HG03064 (cell line): ENCODE results near the gene PEX11A.
"Not testable (repeated sequence)": the region's sequence is repeated elsewhere in the genome, so short reads cannot be mapped to it uniquely, and the experiment has no call there.

Experiments used
- ATAC-seq: cut with Tn5 transposase; IDR thresholded peaks from one replicate; pipeline ENCODE4 v1.9.1; 2021; ENCODE audit warnings: low read depth; ENCODE audit not compliant: unreplicated experiment

PEX11A gene, protein sequence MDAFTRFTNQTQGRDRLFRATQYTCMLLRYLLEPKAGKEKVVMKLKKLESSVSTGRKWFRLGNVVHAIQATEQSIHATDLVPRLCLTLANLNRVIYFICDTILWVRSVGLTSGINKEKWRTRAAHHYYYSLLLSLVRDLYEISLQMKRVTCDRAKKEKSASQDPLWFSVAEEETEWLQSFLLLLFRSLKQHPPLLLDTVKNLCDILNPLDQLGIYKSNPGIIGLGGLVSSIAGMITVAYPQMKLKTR

DNA sequence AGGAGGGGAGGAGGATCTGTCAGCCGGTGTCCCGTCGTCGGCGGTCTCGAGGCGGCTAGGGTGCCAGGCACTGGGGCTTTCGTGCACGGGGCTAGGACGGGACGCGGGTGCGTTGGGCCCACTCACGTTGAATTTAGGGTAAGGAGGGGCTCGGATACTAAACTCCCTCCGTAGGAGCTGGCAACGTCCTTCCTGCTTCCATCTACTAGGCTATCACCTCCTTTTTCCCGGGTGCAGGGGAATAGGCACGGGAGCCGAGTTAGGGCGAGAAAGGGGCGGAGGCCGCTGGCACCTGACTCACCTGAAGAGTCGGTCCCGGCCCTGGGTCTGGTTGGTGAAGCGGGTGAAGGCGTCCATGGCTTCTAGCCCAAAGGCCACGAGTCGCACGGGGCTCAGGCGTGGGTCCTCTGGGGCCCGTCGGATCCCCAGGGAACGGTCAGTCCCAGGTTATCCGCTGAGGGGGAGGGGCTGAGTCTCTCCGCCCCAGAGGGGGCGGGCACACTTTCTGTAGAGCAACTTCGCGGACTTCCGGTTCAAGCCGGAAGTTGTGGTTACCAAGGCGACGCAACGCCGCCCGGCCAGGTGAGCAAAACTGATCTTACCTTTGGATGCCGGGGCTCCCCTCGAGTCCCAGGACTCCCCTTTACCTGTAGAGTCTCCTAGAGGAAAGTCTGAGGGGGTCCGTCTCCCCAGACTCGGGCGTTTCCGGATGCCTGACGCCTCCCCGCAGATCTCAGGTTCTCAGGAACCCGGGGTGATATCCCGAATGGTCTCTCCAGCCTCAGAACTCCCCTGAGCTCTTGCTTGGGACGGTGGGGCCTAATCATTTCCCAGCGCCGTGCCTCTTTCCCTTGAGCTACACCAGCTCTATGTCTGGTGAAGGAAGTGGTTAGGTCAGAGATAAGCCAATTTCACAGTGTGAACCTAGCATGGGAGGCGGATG is at the start of gene PEX11A, which contains the start of gene WDR93:
Gene PEX11A (minus strand): TSS at position 479 of the 943 bp plus-strand sequence. CDS start 122 bp downstream, at position 357.
Gene WDR93 (plus strand): TSS at position 536 of the 943 bp plus-strand sequence. CDS start 10,936 bp downstream, outside the sequence.
- peak; percentile 82 for ATAC-seq

DNA sequence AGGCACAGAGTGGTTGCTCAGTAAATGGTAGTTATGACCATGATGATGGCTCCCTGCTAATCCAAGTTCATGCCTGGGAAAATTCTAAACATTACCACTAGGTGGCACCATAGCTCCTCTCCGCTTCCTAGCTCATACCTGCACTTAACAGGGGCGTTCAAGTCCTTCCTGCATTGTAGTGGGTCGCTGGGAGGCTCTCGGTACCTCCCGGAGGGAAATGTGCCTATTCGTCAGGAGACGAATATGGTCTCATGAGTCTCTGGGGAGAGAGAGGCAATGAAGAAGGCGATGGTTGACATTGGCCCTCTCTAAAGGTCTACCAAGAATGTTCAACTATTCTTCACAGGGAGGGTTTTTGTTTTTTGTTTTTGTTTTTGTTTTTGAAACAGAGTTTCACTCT is 49.6 kb upstream of the PEX11A start:
- no peak for ATAC-seq

DNA sequence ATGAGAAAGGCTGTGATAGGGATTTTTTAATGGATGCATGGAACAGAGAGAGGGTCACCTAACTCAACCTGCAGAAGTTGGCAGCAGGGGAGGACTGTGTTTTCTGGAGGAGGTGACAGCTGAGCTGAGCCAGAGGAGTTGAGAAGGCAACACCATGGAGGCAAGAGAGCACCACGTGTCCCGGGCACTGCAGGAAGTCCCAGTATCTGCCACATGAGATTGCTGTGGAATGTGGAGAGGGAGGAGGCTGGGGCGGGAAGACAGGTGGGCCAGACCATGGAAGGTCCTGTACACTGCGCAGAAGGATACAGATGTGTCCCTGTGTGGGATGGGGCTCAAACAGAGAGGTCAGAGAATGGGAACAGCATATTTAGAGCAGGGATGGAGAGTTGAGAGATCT is 45.2 kb upstream of the PEX11A start:
- no peak for ATAC-seq

GRCh38 chr15:89732451-89733172 is 42.1 kb upstream of the PEX11A start:
- ATAC-seq: no peak

- no peak for ATAC-seq
Measured at GRCh38 chr15:89731275-89731674, 40.7 kb upstream of the PEX11A start.

GRCh38 chr15:89728254-89728653 is 37.7 kb upstream of the PEX11A start:
- no peak for ATAC-seq

- no peak for ATAC-seq
Measured at GRCh38 chr15:89725064-89725463, 34.5 kb upstream of the PEX11A start.

GRCh38 chr15:89724621-89725020 is 34.1 kb upstream of the PEX11A start:
- ATAC-seq: no peak

DNA sequence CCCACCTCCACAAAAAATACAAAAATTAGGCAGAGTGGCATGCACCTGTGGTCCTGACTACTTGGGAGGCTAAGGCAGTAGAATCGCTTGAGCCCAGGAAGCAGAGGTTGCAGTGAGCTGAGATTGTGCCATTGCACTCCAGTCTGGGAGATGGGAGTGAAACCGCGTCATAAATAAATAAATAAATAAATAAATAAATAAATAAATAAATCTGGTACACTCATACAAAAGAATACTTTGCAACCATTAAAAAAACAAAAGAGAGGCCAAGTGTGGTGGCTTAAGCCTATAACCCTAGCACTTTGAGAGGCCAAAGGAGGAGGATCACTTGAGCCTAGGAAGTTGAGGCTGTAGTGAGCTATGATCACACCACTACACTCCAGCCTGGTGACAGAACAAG is 32.5 kb upstream of the PEX11A start:
- ATAC-seq: no peak

GRCh38 chr15:89714775-89715174 is 24.2 kb upstream of the PEX11A start:
- no peak for ATAC-seq

DNA sequence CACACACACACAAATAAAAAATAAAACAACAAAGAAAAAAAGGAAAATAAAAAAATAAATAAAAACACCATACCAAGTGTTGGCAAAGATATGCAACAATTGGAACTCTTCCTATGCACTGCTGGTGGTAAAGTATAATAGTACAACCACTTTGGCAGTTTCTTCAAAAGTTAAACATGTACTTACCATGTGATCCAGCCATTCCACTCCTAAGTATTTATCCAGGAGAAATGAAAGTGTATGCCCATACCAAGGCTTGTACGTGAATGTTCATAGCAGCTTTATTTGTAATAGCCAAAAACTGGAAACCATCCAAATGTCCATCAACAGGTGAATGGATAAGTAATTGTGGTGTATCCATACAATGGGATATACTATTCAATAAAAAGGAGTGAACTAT is 17.0 kb upstream of the PEX11A start:
- no peak for ATAC-seq

DNA sequence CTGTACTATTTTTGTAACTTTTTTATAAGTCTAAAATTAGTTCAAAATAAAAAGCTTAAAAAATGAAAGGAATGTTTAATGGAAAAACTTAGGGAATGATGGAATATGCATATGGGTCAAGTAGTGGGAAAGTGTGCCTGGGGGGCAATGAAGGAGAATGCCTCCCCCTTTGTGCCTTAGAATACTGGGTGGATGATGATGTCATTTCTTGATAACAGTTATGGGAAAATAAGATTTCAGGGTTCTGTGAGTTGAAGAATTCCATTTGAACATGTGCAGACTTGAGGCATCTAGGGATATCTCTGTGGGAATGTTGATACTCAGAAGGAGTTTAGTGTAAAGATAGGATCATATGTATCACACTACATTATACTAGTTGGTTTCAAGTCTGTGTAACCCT is 13.9 kb upstream of the PEX11A start:
- no peak for ATAC-seq

GRCh38 chr15:89695198-89695597 is 4.6 kb upstream of the PEX11A start:
- ATAC-seq: no peak

- no peak for ATAC-seq
Measured at GRCh38 chr15:89693696-89694095, 3.1 kb upstream of the PEX11A start.

DNA sequence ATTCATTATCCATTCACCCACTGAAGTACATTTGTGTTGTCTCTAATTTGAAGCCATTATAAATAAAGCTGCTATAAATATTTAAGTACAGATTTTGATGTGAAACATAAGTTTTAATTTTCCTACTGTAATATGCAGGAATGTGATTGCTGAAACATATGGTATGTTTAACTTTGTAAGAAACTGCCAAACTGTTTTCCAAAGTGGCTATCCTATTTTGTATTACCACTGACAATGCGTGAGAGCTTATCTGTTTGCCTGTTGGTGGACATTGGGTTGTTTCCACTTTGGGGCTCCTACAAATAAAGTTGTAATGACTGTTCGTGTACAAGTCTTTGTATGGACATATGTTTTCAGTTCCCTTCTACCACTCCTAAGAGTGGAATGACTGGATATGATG is 2.5 kb upstream of the PEX11A start:
- no peak for ATAC-seq

DNA sequence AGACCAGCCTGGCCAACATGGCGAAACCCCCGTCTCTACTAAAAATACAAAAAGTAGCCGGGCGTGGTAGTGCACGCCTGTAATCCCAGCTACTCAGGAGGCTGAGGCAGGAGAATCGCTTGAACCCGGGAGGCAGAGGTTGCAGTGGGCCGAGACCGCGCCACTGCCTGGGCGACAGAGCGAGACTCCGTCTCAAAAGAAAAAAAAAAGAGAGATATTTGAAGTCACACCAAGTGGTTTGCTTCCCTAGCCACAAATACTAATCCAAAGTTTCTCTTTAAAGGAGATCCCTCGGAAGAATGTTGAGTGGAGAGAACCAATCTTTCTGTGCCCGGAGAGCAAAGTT is 651 bp downstream of the PEX11A start:
- ATAC-seq: not testable (repeated sequence)

DNA sequence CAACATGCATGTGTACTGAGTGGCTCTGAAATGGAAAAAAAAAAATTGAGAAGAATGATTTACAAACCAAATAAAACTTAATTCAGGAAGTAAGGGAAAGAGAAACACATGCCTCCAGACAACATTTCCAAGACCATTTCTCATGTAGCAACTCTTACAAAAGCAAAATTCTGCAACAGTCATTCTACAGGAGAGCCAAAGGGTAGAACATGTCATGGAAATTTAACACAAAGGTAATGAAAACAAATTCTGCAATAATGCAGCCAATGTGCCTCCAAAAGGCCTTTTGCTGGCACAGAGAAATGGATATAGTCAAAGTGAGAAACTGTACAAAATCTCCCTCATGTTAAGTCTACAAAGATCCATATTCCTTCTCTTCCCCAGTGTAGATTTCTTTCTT is 4.0 kb downstream of the PEX11A start:
- ATAC-seq: no peak

DNA sequence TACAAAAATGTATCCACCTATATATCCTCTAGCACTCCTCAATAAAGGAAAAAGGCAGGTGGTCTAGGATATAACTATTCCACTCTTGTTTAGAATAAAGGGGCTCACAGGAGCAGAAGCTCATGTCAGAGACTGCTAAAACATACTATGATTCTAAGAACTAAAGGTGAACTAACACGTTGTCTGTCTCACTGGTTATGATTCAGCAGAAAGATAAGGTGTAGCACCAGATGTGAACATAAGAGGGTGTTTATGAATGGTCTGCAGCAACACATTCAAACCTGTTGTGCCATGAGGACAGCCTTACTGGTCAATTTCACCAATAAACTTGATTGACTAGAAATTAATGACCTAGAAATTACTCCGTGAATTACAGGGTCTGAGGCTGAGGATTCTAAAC is 4.6 kb downstream of the PEX11A start:
- no peak for ATAC-seq

- no peak for ATAC-seq
Measured at GRCh38 chr15:89681146-89681545, 9.4 kb downstream of the PEX11A start.

- ATAC-seq: no peak
Measured at GRCh38 chr15:89680282-89680873, 10.2 kb downstream of the PEX11A start.

DNA sequence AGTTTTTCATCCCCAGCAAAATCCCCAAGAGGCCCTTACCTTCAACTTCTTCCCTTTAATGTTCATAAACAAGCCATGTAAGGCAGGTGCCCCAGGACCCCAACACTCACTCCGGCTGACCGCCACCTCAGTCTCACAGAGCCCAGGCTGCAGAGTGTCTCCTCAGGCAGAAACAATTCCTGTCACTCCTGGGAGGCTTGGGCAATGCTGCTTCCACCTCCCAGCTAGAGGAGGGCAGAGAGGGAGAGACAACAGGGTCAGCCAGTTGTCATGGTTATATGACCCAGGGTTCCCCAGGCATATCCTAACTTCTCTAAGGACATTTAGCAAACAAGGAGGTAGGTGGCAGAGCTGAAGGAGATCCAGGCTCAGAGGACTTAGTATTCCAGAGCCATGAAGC is 11.3 kb downstream of the PEX11A start, which contains the start of gene PLIN1:
Gene PLIN1 (minus strand): TSS at position 156 of the 400 bp plus-strand sequence. CDS start 1,878 bp downstream, outside the sequence.
- ATAC-seq: no peak
